ENCODE data around the gene CDK2AP2.

CDK2AP2 gene

GRCh38 chr11:67496113-67496512 lies 11.8 kb downstream of the CDK2AP2 start:
- Histone ChIP-seq H4K20me1 (peaks cover 0 to 86% (median 20%) of the 10 kb centered on the region in 11 experiments; a peak in 17 of 22 replicates), H3K27ac (no peak overlapping the region), H3K4me1 (peaks cover 11 to 23% (median 12%) of the 10 kb centered on the region in 10 experiments; a peak in 19 of 20 replicates), H3K9me3 (replicated peaks in 1 of 11) (peaks cover 0 to 7% (median 0%) of the 10 kb centered on the region in 11 experiments; a peak in 1 of 22 replicates), H3K36me3 (peaks cover 54 to 96% (median 88%) of the 10 kb centered on the region in 11 experiments), H3K27me3 (no peaks in the 10 kb centered on the region), H3K9ac (peak overlapping the region in 1 of 11 experiments; percentile 23; a peak in 1 of 22 replicates), H3K4me3 (no peak overlapping the region), H3K4me2 (no peak overlapping the region)
- no peak for TF ChIP-seq Cebpa-rat (IDR thresholded peaks at IDR 0.05)

- TF ChIP-seq Cebpa-rat (IDR thresholded peaks at IDR 0.05): no peak
- peaks cover 58 to 97% (median 89%) of the 10 kb centered on the region in 11 experiments for H3K36me3 ChIP-seq
- H3K9me3 ChIP-seq (replicated peaks in 1 of 11): peaks cover 0 to 7% (median 0%) of the 10 kb centered on the region in 11 experiments; a peak in 1 of 22 replicates
- H3K27me3 ChIP-seq: no peaks in the 10 kb centered on the region
- no peak overlapping the region for H3K4me2 ChIP-seq
- peaks cover 0 to 92% (median 26%) of the 10 kb centered on the region in 11 experiments; a peak in 18 of 22 replicates for H4K20me1 ChIP-seq
- no peak overlapping the region for H3K4me3 ChIP-seq
- H3K27ac ChIP-seq: no peak overlapping the region
- peaks cover 4 to 17% (median 5%) of the 10 kb centered on the region in 10 experiments; a peak in 19 of 20 replicates for H3K4me1 ChIP-seq
- H3K9ac ChIP-seq: peak overlapping the region in 2 of 11 experiments; percentile 23 to 29; a peak in 1 of 22 replicates
Observed at GRCh38 chr11:67495234-67496005, 12.5 kb downstream of the CDK2AP2 start.

- Histone ChIP-seq H3K36me3 (peaks cover 59 to 97% (median 89%) of the 10 kb centered on the region in 11 experiments), H3K27ac (no peak overlapping the region), H3K4me2 (no peak overlapping the region), H3K9ac (no peak overlapping the region), H4K20me1 (peaks cover 0 to 92% (median 34%) of the 10 kb centered on the region in 11 experiments; a peak in 19 of 22 replicates), H3K4me3 (no peak overlapping the region), H3K4me1 (peaks cover 0 to 11% (median 0%) of the 10 kb centered on the region in 10 experiments; a peak in 4 of 20 replicates), H3K27me3 (no peaks in the 10 kb centered on the region), H3K9me3 (replicated peaks in 1 of 11) (peaks cover 0 to under 1% (median 0%) of the 10 kb centered on the region in 11 experiments; a peak in 1 of 22 replicates)
- no peak for TF ChIP-seq Cebpa-rat (IDR thresholded peaks at IDR 0.05)
Observed at GRCh38 chr11:67494371-67495233, 13.4 kb downstream of the CDK2AP2 start.

GRCh38 chr11:67493548-67494370 lies 14.2 kb downstream of the CDK2AP2 start:
- Histone ChIP-seq H3K36me3 (peaks cover 67 to 98% (median 93%) of the 10 kb centered on the region in 11 experiments), H3K9me3 (replicated peaks in 1 of 11) (no peaks in the 10 kb centered on the region), H3K4me1 (peaks cover 0 to 11% (median 0%) of the 10 kb centered on the region in 10 experiments; a peak in 4 of 20 replicates), H3K9ac (no peak overlapping the region), H4K20me1 (peaks cover 0 to 98% (median 43%) of the 10 kb centered on the region in 11 experiments; a peak in 20 of 22 replicates), H3K4me2 (no peak overlapping the region), H3K4me3 (no peak overlapping the region), H3K27me3 (no peaks in the 10 kb centered on the region), H3K27ac (no peak overlapping the region)
- no peak for TF ChIP-seq Cebpa-rat (IDR thresholded peaks at IDR 0.05)

GRCh38 chr11:67492801-67493547 lies 15.0 kb downstream of the CDK2AP2 start:
- H3K4me1 ChIP-seq: peaks cover 0 to 11% (median 0%) of the 10 kb centered on the region in 10 experiments; a peak in 4 of 20 replicates
- no peak overlapping the region for H3K27ac ChIP-seq
- H4K20me1 ChIP-seq: peaks cover 0 to 98% (median 50%) of the 10 kb centered on the region in 11 experiments; a peak in 20 of 22 replicates
- H3K27me3 ChIP-seq: no peaks in the 10 kb centered on the region
- no peak overlapping the region for H3K4me2 ChIP-seq
- no peak overlapping the region for H3K4me3 ChIP-seq
- peaks cover 68 to 98% (median 93%) of the 10 kb centered on the region in 11 experiments for H3K36me3 ChIP-seq
- TF ChIP-seq Cebpa-rat (IDR thresholded peaks at IDR 0.05): no peak
- no peak overlapping the region for H3K9ac ChIP-seq
- no peaks in the 10 kb centered on the region for H3K9me3 ChIP-seq (replicated peaks in 1 of 11)

GRCh38 chr11:67492069-67492727 lies 15.8 kb downstream of the CDK2AP2 start:
- H3K9me3 ChIP-seq (replicated peaks in 1 of 11): no peaks in the 10 kb centered on the region
- H3K9ac ChIP-seq: no peak overlapping the region
- peak overlapping the region in 1 of 11 experiments; percentile 14; a peak in 1 of 22 replicates for H3K27ac ChIP-seq
- no peak for TF ChIP-seq Cebpa-rat (IDR thresholded peaks at IDR 0.05)
- H3K4me1 ChIP-seq: peaks cover 0 to 8% (median 0%) of the 10 kb centered on the region in 10 experiments; a peak in 5 of 20 replicates
- H3K4me3 ChIP-seq: no peak overlapping the region
- H3K4me2 ChIP-seq: no peak overlapping the region
- no peaks in the 10 kb centered on the region for H3K27me3 ChIP-seq
- H4K20me1 ChIP-seq: peaks cover 5 to 98% (median 57%) of the 10 kb centered on the region in 11 experiments; a peak in 20 of 22 replicates
- H3K36me3 ChIP-seq: peaks cover 76 to 98% (median 93%) of the 10 kb centered on the region in 11 experiments
